ENCODE results near the gene SAE1.
"Not testable (repeated sequence)": the region's sequence is repeated elsewhere in the genome, so short reads cannot be mapped to it uniquely, and the experiment has no call there.

Gene SAE1

GRCh38 chr19:47236072-47236675 lies 105.5 kb downstream of the SAE1 start:
- in situ Hi-C loops (cut with HindIII; ENCODE audit: low pct_unique_long_range_greater_than_20kb, low sequenced_read_pairs): no loop called here
- no peak for DNase-seq (ENCODE audit: low read depth in 1 of 2, low spot score in 1 of 2)
- no peak for TF ChIP-seq JUND (IDR thresholded peaks at IDR 0.05; ENCODE audit: low read depth)

- no peak for TF ChIP-seq JUND (IDR thresholded peaks at IDR 0.05; ENCODE audit: low read depth)
- in situ Hi-C loops (cut with HindIII; ENCODE audit: low pct_unique_long_range_greater_than_20kb, low sequenced_read_pairs): no loop called here
- DNase-seq (ENCODE audit: low read depth in 1 of 2, low spot score in 1 of 2): no peak
Observed at GRCh38 chr19:47239152-47239551, 108.5 kb downstream of the SAE1 start.

- in situ Hi-C loops (cut with HindIII; ENCODE audit: low pct_unique_long_range_greater_than_20kb, low sequenced_read_pairs): no loop called here
- no peak for TF ChIP-seq JUND (IDR thresholded peaks at IDR 0.05; ENCODE audit: low read depth)
- DNase-seq (ENCODE audit: low read depth in 1 of 2, low spot score in 1 of 2): peak in 1 of 2 experiments; percentile 67
Observed at GRCh38 chr19:47239610-47240296, 109.1 kb downstream of the SAE1 start.

DNA sequence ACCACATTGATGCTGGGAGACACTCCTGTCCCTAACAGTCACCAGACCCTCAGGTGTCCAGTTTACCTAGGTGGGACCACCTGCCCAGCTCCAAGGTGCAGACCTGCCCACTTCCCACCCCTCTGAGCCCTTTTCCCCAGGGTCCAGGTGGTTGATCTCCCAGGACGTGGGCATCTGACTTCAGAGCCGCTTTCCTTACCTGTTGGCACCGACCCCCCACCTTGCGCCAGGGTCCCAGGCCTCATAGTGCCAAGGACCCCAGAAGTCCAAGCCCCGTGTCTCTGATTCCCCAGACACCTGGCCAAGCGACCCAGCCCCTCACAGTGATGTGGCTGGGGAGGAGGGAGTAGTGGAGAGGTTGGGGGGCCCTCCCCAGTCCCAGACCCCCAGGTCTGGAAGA lies 109.9 kb downstream of the SAE1 start:
- TF ChIP-seq JUND (IDR thresholded peaks at IDR 0.05; ENCODE audit: low read depth): no peak
- DNase-seq (ENCODE audit: low read depth in 1 of 2, low spot score in 1 of 2): no peak
- in situ Hi-C loops (cut with HindIII; ENCODE audit: low pct_unique_long_range_greater_than_20kb, low sequenced_read_pairs): no loop called here

GRCh38 chr19:47240996-47241918 lies 110.6 kb downstream of the SAE1 start:
- TF ChIP-seq JUND (IDR thresholded peaks at IDR 0.05; ENCODE audit: low read depth): peak; percentile 59
- in situ Hi-C loops (cut with HindIII; ENCODE audit: low pct_unique_long_range_greater_than_20kb, low sequenced_read_pairs): no loop called here
- peak; percentile 78 to 89 for DNase-seq (ENCODE audit: low read depth in 1 of 2, low spot score in 1 of 2)

GRCh38 chr19:47241919-47242577 lies 111.4 kb downstream of the SAE1 start:
- no peak for DNase-seq (ENCODE audit: low read depth in 1 of 2, low spot score in 1 of 2)
- in situ Hi-C loops (cut with HindIII; ENCODE audit: low pct_unique_long_range_greater_than_20kb, low sequenced_read_pairs): no loop called here
- TF ChIP-seq JUND (IDR thresholded peaks at IDR 0.05; ENCODE audit: low read depth): no peak

GRCh38 chr19:47243364-47243775 lies 112.7 kb downstream of the SAE1 start:
- in situ Hi-C loops (cut with HindIII; ENCODE audit: low pct_unique_long_range_greater_than_20kb, low sequenced_read_pairs): no loop called here
- no peak for DNase-seq (ENCODE audit: low read depth in 1 of 2, low spot score in 1 of 2)
- no peak for TF ChIP-seq JUND (IDR thresholded peaks at IDR 0.05; ENCODE audit: low read depth)

GRCh38 chr19:47243776-47244547 lies 113.3 kb downstream of the SAE1 start:
- in situ Hi-C loops (cut with HindIII; ENCODE audit: low pct_unique_long_range_greater_than_20kb, low sequenced_read_pairs): no loop called here
- TF ChIP-seq JUND (IDR thresholded peaks at IDR 0.05; ENCODE audit: low read depth): no peak
- peak in 1 of 2 experiments; percentile 90 for DNase-seq (ENCODE audit: low read depth in 1 of 2, low spot score in 1 of 2)

- TF ChIP-seq JUND (IDR thresholded peaks at IDR 0.05; ENCODE audit: low read depth): no peak
- in situ Hi-C loops (cut with HindIII; ENCODE audit: low pct_unique_long_range_greater_than_20kb, low sequenced_read_pairs): no loop called here
- DNase-seq (ENCODE audit: low read depth in 1 of 2, low spot score in 1 of 2): peak in 1 of 2 experiments; percentile 72
Observed at GRCh38 chr19:47247308-47247990, 116.8 kb downstream of the SAE1 start.

GRCh38 chr19:47253016-47253415 lies 122.4 kb downstream of the SAE1 start:
- DNase-seq (ENCODE audit: low read depth in 1 of 2, low spot score in 1 of 2); in situ Hi-C loops (cut with HindIII; ENCODE audit: low pct_unique_long_range_greater_than_20kb, low sequenced_read_pairs): not testable (repeated sequence)

GRCh38 chr19:47253467-47253881 lies 122.8 kb downstream of the SAE1 start:
- no peak for TF ChIP-seq JUND (IDR thresholded peaks at IDR 0.05; ENCODE audit: low read depth)
- in situ Hi-C loops (cut with HindIII; ENCODE audit: low pct_unique_long_range_greater_than_20kb, low sequenced_read_pairs): no loop called here
- no peak for DNase-seq (ENCODE audit: low read depth in 1 of 2, low spot score in 1 of 2)
